Liver (tissue), 10 donors: ENCODE measurements around the gene GADD45B. TPM values are rescaled to one million over a fixed set of nuclear protein-coding genes. Genes with fewer than 3 reads are reported as not detected.

Experiments used
- DNase-seq: peaks from one replicate; pipeline ENCODE4 v3.0.0-alpha.2; 2017; ENCODE audit warnings: low spot score
- H3K27ac ChIP-seq, 2 donors: one replicate each; pipeline ENCODE4 v1.7.0; 2013; ENCODE audit warnings: inconsistent platforms in 2 of 2, low read length in 2 of 2, control low read depth in 1 of 2, low read depth in 1 of 2, mild to moderate bottlenecking in 1 of 2
- H3K27me3 ChIP-seq, 4 donors: one replicate each; pipeline versions ENCODE4 v1.6.1 to v1.7.0; 2013; ENCODE audit warnings: low read length in 3 of 4, inconsistent platforms in 1 of 4, mild to moderate bottlenecking in 1 of 4, moderate library complexity in 1 of 4; ENCODE audit not compliant: control insufficient read depth in 4 of 4, insufficient read depth in 4 of 4
- H3K36me3 ChIP-seq, 4 donors: one replicate each; pipeline versions ENCODE4 v1.6.1 to v1.7.0; 2013; ENCODE audit warnings: low read length in 3 of 4, mild to moderate bottlenecking in 3 of 4, low read depth in 1 of 4, moderate library complexity in 1 of 4; ENCODE audit not compliant: control insufficient read depth in 4 of 4, insufficient read depth in 3 of 4
- H3K4me1 ChIP-seq, 4 donors: one replicate each; pipeline versions ENCODE4 v1.6.1 to v1.7.0; 2013; ENCODE audit warnings: low read length in 3 of 4, mild to moderate bottlenecking in 3 of 4, moderate library complexity in 1 of 4; ENCODE audit not compliant: control insufficient read depth in 4 of 4, insufficient read depth in 4 of 4
- H3K4me3 ChIP-seq, 3 donors: one replicate each; pipeline versions ENCODE4 v1.6.1 to v1.7.0; 2013; ENCODE audit warnings: low read length in 3 of 3, control low read depth in 1 of 3, low read depth in 1 of 3, mild to moderate bottlenecking in 1 of 3
- H3K9ac ChIP-seq, 2 donors: one replicate each; pipeline ENCODE4 v1.7.0; 2013; ENCODE audit warnings: low read length in 2 of 2, mild to moderate bottlenecking in 2 of 2, moderate library complexity in 2 of 2, control low read depth in 1 of 2, low read depth in 1 of 2
- H3K9me3 ChIP-seq, 4 donors: one replicate each; pipeline versions ENCODE4 v1.6.1 to v1.7.0; 2013; ENCODE audit warnings: low read length in 3 of 4; ENCODE audit not compliant: control insufficient read depth in 4 of 4
- EGR1 ChIP-seq, 2 donors: IDR thresholded peaks; 2 replicates each; pipeline ENCODE4 v1.6.1; 2016 to 2018; ENCODE audit warnings: antibody characterized with exemption in 2 of 2, low read depth in 2 of 2
- FOXA1 ChIP-seq: IDR thresholded peaks from 2 replicates; pipeline ENCODE4 v1.6.1; 2016; ENCODE audit warnings: antibody characterized with exemption
- GABPA ChIP-seq, 2 donors: IDR thresholded peaks in 1 of 2; conservative IDR thresholded peaks in 1 of 2; 2 replicates each; pipeline ENCODE4 v1.6.1; 2016; ENCODE audit warnings: antibody characterized with exemption in 2 of 2, mild to moderate bottlenecking in 1 of 2, moderate library complexity in 1 of 2
- JUND ChIP-seq, 2 donors: IDR thresholded peaks; 2 replicates each; pipeline ENCODE4 v1.6.1; 2016; ENCODE audit warnings: antibody characterized with exemption in 2 of 2
- NR2F2 ChIP-seq: IDR thresholded peaks from 2 replicates; pipeline ENCODE4 v1.6.1; 2016; ENCODE audit warnings: antibody characterized with exemption
- SP1 ChIP-seq: IDR thresholded peaks from 2 replicates; pipeline ENCODE4 v1.6.1; 2018; ENCODE audit warnings: antibody characterized with exemption, mild to moderate bottlenecking
- TAF1 ChIP-seq: conservative IDR thresholded peaks from 2 replicates; pipeline ENCODE4 v1.6.1; 2016; ENCODE audit warnings: antibody characterized with exemption, mild to moderate bottlenecking
- YY1 ChIP-seq: IDR thresholded peaks from 2 replicates; pipeline ENCODE4 v1.6.1; 2016; ENCODE audit warnings: antibody characterized with exemption, mild to moderate bottlenecking
- ZBTB33 ChIP-seq: IDR thresholded peaks from 2 replicates; pipeline ENCODE4 v1.6.1; 2016; ENCODE audit warnings: antibody characterized with exemption
- WGBS: extraction: QIAGEN DNeasy Blood & Tissue Kit; methylation state at CpG from one replicate; pipeline ENCODE4 v1.1.7; 2013; 5-methylcytosine and 5-hydroxymethylcytosine counted together
- polyA plus RNA-seq, 2 donors: library from polyadenylated mRNA; stranded (reverse) in 1 of 2; unstranded in 1 of 2; fragments of 200-250 nt in 1 of 2; fragments of >200 nt in 1 of 2; fragmentation: Nextera tagmentation in 1 of 2; extraction: Ambion mirVana in 1 of 2; gene quantifications; one replicate each; pipeline versions ENCODE4 v1.2.1 to v1.2.3, GENCODE V29; 2013 to 2015
- small RNA-seq: library from RNA; depleted of rRNA; stranded (forward); fragments of <200 nt; gene quantifications from one replicate; pipeline ENCODE3, GENCODE V24; 2014
- total RNA-seq, 2 donors: library from RNA; depleted of rRNA; stranded (reverse); fragments of >200 nt; gene quantifications; one replicate each; pipeline ENCODE4 v1.2.3, GENCODE V29; 2014
- TF ChIP-seq, protein P1 (sequence below): IDR thresholded peaks from 2 replicates; pipeline ENCODE4 v1.6.1; 2016; ENCODE audit warnings: antibody characterized with exemption
- donor health status: healthy.
- donor health status: healthy.
- donor health status: healthy.
- donor health status: healthy.
- donor health status: healthy.

Gene GADD45B
- total and polyA plus RNA-seq, 4 donors: 11.6 to 86.3 (median 82.4) TPM

DNA sequence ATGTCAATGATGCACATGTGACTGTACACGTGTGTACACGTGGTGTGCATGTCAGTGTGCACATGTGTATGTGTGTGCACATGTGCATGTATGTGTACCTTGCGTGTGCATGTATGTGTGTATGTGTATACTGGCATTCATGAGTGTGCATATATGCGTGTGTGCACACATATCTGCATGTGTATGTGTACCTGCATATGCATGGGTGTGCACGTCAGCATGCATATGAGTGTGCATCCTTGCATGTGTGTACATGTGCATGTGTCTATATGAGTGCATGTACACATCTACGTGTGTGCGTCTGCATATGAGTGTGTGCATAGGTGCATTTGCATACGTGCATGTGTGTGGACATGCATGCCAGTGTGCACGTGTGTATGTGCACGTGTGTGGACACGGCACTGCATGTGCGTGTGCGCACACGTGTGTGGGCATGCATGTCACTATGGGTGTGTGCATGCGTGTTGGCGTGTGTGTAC is 48.5 kb downstream of the GADD45B start (continued):
- TF ChIP-seq ZBTB33: no peak
- TF ChIP-seq FOXA1: no peak

DNA sequence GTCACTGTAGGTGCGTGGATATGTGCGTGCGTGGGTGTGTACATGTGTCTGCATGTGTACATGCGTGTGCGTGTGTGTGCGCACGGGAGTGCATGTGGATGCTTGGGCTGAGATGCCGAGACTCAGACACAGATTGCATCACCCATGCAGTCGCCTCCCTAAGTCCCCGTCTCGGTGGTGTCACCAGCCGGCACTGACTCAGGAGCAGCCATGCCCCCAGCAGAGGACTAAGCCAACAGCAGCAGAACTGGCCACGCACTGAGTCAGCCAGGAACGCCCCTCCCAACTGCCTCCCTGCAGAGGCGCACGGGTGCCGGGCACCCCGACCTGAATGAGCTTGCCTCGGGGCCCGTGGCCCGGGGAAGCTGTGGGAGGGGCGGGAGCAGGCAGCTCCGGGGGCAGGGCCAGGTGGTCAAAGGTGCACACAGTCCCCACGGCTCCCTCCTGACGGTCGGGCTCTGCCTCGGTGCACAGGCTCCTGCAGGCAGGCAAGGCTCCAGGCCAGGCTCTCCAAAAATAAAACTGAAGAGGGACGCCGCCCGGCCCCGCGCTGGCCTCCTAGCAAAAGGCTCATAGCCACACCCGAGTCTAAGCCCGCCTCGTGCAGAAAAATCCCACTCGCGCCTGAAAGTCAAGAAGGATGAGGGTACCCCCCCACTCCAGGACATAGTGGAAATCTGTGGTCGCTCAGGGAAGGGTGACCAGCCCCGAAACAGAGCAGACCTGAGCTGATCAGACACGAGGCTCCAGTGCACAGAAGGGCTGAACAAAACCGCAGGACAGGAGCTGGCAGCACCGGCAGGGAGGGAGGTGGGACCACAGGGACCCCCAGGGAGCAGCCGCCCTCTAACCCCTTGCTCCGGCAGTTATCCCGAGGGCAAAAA is 49.2 kb downstream of the GADD45B start:
- Histone ChIP-seq H3K27ac (no peak overlapping the region), H3K36me3 (no peaks in the 10 kb centered on the region), H3K27me3 (no peaks in the 10 kb centered on the region), H3K9me3 (no peaks in the 10 kb centered on the region), H3K4me3 (peak overlapping the region in 1 of 3 donors; percentile 31), H3K4me1 (peaks cover 0 to 8% (median 4%) of the 10 kb centered on the region in 4 donors), H3K9ac (no peak overlapping the region)
- DNase-seq: no peak
- 49% methylated on average over 45 of the region's 45 CpGs for WGBS
- TF ChIP-seq GABPA (IDR thresholded peaks at IDR 0.05 in 1 of 2, conservative IDR thresholded peaks at IDR 0.05 in 1 of 2) (no peak), JUND (IDR thresholded peaks at IDR 0.05) (no peak), YY1 (no peak)

DNA sequence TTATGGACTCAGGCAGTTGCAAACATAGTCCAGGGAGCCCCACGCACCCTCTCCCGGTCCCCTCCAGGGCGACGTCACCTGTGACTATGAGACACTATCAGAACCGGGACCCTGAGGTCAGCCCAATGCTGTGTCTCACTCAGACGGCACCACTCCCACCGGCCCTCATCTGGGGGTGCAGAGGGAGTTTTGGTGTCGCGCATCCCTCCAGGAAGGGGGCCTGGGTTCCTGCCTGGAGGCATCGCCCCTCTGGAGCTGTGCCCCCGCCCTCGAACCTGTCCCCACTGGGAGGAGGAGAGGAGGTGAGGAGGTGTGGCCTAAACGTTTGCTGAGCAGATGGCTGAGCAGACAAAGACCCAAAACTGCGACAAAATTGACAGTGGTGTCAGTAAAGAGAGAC is 51.2 kb downstream of the GADD45B start:
- Histone ChIP-seq H3K36me3 (no peaks in the 10 kb centered on the region), H3K27me3 (no peaks in the 10 kb centered on the region), H3K9ac (no peak overlapping the region), H3K27ac (no peak overlapping the region), H3K4me3 (no peak overlapping the region), H3K9me3 (no peaks in the 10 kb centered on the region), H3K4me1 (peaks cover 0 to 8% (median 4%) of the 10 kb centered on the region in 4 donors)
- WGBS: 90% methylated on average over 14 of the region's 14 CpGs
- no peak for DNase-seq
- TF ChIP-seq YY1: no peak
- no peak for TF ChIP-seq FOXA1
- no peak for TF ChIP-seq TAF1
- TF ChIP-seq SP1: no peak
- TF ChIP-seq, protein P1, sequence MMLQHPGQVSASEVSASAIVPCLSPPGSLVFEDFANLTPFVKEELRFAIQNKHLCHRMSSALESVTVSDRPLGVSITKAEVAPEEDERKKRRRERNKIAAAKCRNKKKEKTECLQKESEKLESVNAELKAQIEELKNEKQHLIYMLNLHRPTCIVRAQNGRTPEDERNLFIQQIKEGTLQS: no peak
- no peak for TF ChIP-seq JUND (IDR thresholded peaks at IDR 0.05)
- no peak for TF ChIP-seq ZBTB33
- TF ChIP-seq NR2F2: no peak

DNA sequence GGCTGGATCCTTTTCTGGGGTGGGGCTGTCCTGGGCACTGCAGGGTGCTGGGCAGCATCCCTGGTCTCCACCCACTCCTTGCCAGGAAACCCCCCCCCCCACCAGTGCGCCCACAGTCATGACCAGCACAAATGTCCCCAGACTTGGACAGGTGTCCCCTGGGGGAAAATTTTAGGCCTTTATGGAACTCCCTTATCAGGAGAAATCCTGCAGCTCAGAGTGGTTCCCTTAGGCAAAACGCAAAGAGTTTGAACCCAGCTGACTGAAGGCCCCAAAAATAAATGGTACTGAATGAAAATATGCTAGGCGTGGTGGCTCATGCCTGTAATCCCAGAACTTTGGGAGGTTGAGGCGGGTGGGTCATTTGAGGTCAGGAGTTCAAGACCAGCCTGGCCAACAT is 51.8 kb downstream of the GADD45B start:
- no peak overlapping the region for H3K27ac ChIP-seq
- 94% methylated on average over 4 of the region's 4 CpGs for WGBS
- TF ChIP-seq EGR1 (IDR thresholded peaks at IDR 0.05; ENCODE audit: low read depth in 2 of 2) (no peak), YY1 (no peak)

More for the DNA sequence above, 51.8 kb downstream of the GADD45B start:
- Histone ChIP-seq H3K27me3 (no peaks in the 10 kb centered on the region), H3K9ac (no peak overlapping the region), H3K4me1 (peaks cover 0 to 8% (median 4%) of the 10 kb centered on the region in 4 donors), H3K4me3 (no peak overlapping the region), H3K9me3 (no peaks in the 10 kb centered on the region), H3K36me3 (no peaks in the 10 kb centered on the region)
- DNase-seq: no peak

Small RNA genes lying within 50 kb of the gene (small RNA-seq; reads per million reads assigned to genes)
- gene RNU6-993P: not detected

Other genes starting within 250 kb of the GADD45B start
- 10 to 100 TPM; 22.2 to 44.5 TPM for gene PLEKHJ1, start 239.8 kb upstream of the GADD45B start, total RNA-seq
- 10 to 100 TPM; 36.5 to 37.4 TPM for gene PLEKHJ1, start 239.8 kb upstream of the GADD45B start, polyA plus RNA-seq
- gene SF3A2, start 239.3 kb upstream of the GADD45B start, total RNA-seq: 10 to 100 TPM; 12.9 to 32.0 TPM
- gene SF3A2, start 239.3 kb upstream of the GADD45B start, polyA plus RNA-seq: 10 to 100 TPM in 1 of 2 donors, 1 to 10 TPM in 1; 2.2 to 13.5 TPM
- gene AMH, start 226.8 kb upstream of the GADD45B start, total RNA-seq: under 1 TPM; 0.47 to 0.59 TPM
- gene AMH, start 226.8 kb upstream of the GADD45B start, polyA plus RNA-seq: under 1 TPM in 1 of 2 donors, not detected in 1; 0.08 TPM
- under 1 TPM in 1 of 2 donors, not detected in 1; 0.25 TPM for gene JSRP1, start 219.7 kb upstream of the GADD45B start, total RNA-seq
- gene JSRP1, start 219.7 kb upstream of the GADD45B start, polyA plus RNA-seq: under 1 TPM; 0.39 to 0.45 TPM
- gene PEAK3, start 194.0 kb upstream of the GADD45B start, total RNA-seq: under 1 TPM; 0.09 to 0.67 TPM
- under 1 TPM; 0.21 to 0.42 TPM for gene PEAK3, start 194.0 kb upstream of the GADD45B start, polyA plus RNA-seq
- under 1 TPM; 0.05 to 0.08 TPM for gene LINGO3, start 168.0 kb upstream of the GADD45B start, total RNA-seq
- under 1 TPM; 0.02 to 0.08 TPM for gene LINGO3, start 168.0 kb upstream of the GADD45B start, polyA plus RNA-seq
- 10 to 100 TPM; 23.6 to 37.9 TPM for gene LSM7, start 147.5 kb upstream of the GADD45B start, total RNA-seq
- gene LSM7, start 147.5 kb upstream of the GADD45B start, polyA plus RNA-seq: 10 to 100 TPM; 39.0 to 59.9 TPM
- 10 to 100 TPM; 20.2 to 34.6 TPM for gene SPPL2B, start 147.4 kb upstream of the GADD45B start, total RNA-seq
- gene SPPL2B, start 147.4 kb upstream of the GADD45B start, polyA plus RNA-seq: 10 to 100 TPM in 1 of 2 donors, 1 to 10 TPM in 1; 9.5 to 22.6 TPM
- gene TMPRSS9, start 115.9 kb upstream of the GADD45B start, total RNA-seq: 10 to 100 TPM in 1 of 2 donors, 1 to 10 TPM in 1; 2.5 to 24.8 TPM
- under 1 TPM; 0.39 to 0.50 TPM for gene TMPRSS9, start 115.9 kb upstream of the GADD45B start, polyA plus RNA-seq
- gene TIMM13, start 48.5 kb upstream of the GADD45B start, total RNA-seq: 10 to 100 TPM; 21.6 to 28.0 TPM
- gene TIMM13, start 48.5 kb upstream of the GADD45B start, polyA plus RNA-seq: 100 to 1,000 TPM in 1 of 2 donors, 10 to 100 TPM in 1; 58.8 to 137 TPM
- 10 to 100 TPM in 1 of 2 donors, 1 to 10 TPM in 1; 5.6 to 38.5 TPM for gene LMNB2, start 19.2 kb upstream of the GADD45B start, total RNA-seq
- gene LMNB2, start 19.2 kb upstream of the GADD45B start, polyA plus RNA-seq: 1 to 10 TPM in 1 of 2 donors, under 1 TPM in 1; 0.97 to 6.2 TPM
- gene GNG7, start 226.6 kb downstream of the GADD45B start, total RNA-seq: 1 to 10 TPM in 1 of 2 donors, under 1 TPM in 1; 0.75 to 1.1 TPM
- gene GNG7, start 226.6 kb downstream of the GADD45B start, polyA plus RNA-seq: 1 to 10 TPM; 1.1 to 1.9 TPM
- gene DIRAS1, start 245.2 kb downstream of the GADD45B start, total RNA-seq: under 1 TPM; 0.08 to 0.09 TPM
- under 1 TPM in 1 of 2 donors, not detected in 1; 0.01 TPM for gene DIRAS1, start 245.2 kb downstream of the GADD45B start, polyA plus RNA-seq